GM23338 (cell line): ENCODE measurements around the gene TECTB. TPM values are rescaled to one million over a fixed set of nuclear protein-coding genes. Genes with fewer than 3 reads are reported as not detected.

Source experiments
- CREB1 ChIP-seq: fragments of 250-450 bp; sonication (Bioruptor Pico); IDR thresholded peaks from 2 replicates; pipeline ENCODE4 v1.5.0; 2020; ENCODE audit warnings: low read depth, mild to moderate bottlenecking, moderate library complexity
- CTCF ChIP-seq, 2 experiments: fragments of 200-600 bp in 1 of 2; sonication (generic) in 1 of 2; conservative IDR thresholded peaks; 2 replicates each; pipeline versions ENCODE4 v1.5.1 to v1.6.1; 2016 to 2017; ENCODE audit warnings: antibody characterized with exemption in 2 of 2, low read depth in 2 of 2, mild to moderate bottlenecking in 2 of 2, moderate library complexity in 1 of 2
- ETS1 ChIP-seq: IDR thresholded peaks from 2 replicates; pipeline ENCODE4 v1.6.1; 2016; ENCODE audit warnings: antibody characterized with exemption
- EZH2 ChIP-seq: fragments of 200-600 bp; sonication (generic); IDR thresholded peaks from one replicate; pipeline ENCODE4 v1.8.0; 2017; ENCODE audit warnings: antibody characterized with exemption, mild to moderate bottlenecking, low read depth; ENCODE audit not compliant: unreplicated experiment
- NANOG ChIP-seq: IDR thresholded peaks from 2 replicates; pipeline ENCODE4 v1.6.1; 2016; ENCODE audit warnings: antibody characterized with exemption, borderline replicate concordance
- POLR2AphosphoS5 ChIP-seq: IDR thresholded peaks from 2 replicates; pipeline ENCODE4 v1.6.1; 2016; ENCODE audit warnings: antibody characterized with exemption, low read depth
- REST ChIP-seq: IDR thresholded peaks from one replicate; pipeline ENCODE4 v1.6.1; 2018; ENCODE audit warnings: antibody characterized with exemption; ENCODE audit not compliant: unreplicated experiment
- ZNF114 ChIP-seq: fragments of 250-450 bp; sonication (Bioruptor Pico); IDR thresholded peaks from 2 replicates; pipeline ENCODE4 v1.5.0; 2020; ENCODE audit warnings: mild to moderate bottlenecking, moderate library complexity
- ZNF331 ChIP-seq: fragments of 250-450 bp; sonication (Bioruptor Pico); IDR thresholded peaks from 2 replicates; pipeline ENCODE4 v1.5.0; 2020; ENCODE audit warnings: low read depth, mild to moderate bottlenecking, moderate library complexity
- ZNF462 ChIP-seq: fragments of 250-450 bp; sonication (Bioruptor Pico); IDR thresholded peaks from 2 replicates; pipeline ENCODE4 v1.5.0; 2020; ENCODE audit warnings: mild to moderate bottlenecking, moderate library complexity
- polyA plus RNA-seq: library from polyadenylated mRNA; unstranded; fragments of >200 nt; fragmentation: Nextera tagmentation; extraction: Ambion mirVana; gene quantifications from 2 replicates; pipeline ENCODE4 v1.2.1, GENCODE V29; 2016
- total RNA-seq: library from RNA; depleted of rRNA; stranded (reverse); fragments of >200 nt; shearing (Covaris generic); gene quantifications from 2 replicates; pipeline ENCODE4 v1.2.3, GENCODE V29; 2014

TECTB gene
- total and polyA plus RNA-seq, 2 experiments from 2014 or later = not detected

GRCh38 chr10:112298581-112298980 is 15.4 kb downstream of the TECTB start (continued):
- TF ChIP-seq ZNF462 (CRISPR knock-in tag) (no peak), REST (no peak), NANOG (no peak), ETS1 (no peak), EZH2 (no peak), CTCF (conservative IDR thresholded peaks at IDR 0.05; ENCODE audit: low read depth in 2 of 2) (no peak), ZNF114 (no peak), ZNF331 (no peak), POLR2AphosphoS5 (no peak), CREB1 (CRISPR knock-in tag) (no peak)
